Activated B cell treated with CpG ODN at 0.5 μM for 24 hours (primary cell): Measurements from ENCODE around the gene PSMB10. TPM values are rescaled to one million over a fixed set of nuclear protein-coding genes. Genes with fewer than 3 reads are reported as not detected.

Source experiments
- ATAC-seq: fragments of 200-7000 bp; cut with Tn5 transposase; one replicate; pipeline ENCODE4 v1.10.0; 2021; ENCODE audit warnings: low read depth, mild to moderate bottlenecking, moderate library complexity
- CTCF ChIA-PET: fragments of 350-600 bp; sonication (Branson Sonifier 250); formaldehyde crosslinking; loops from one replicate; lab custom pipeline; 2021; ENCODE audit warnings: antibody characterized with exemption; lab: Charles Lee
- POLR2A ChIA-PET: fragments of 350-600 bp; sonication (Branson Sonifier 250); formaldehyde crosslinking; loops from one replicate; lab custom pipeline; 2021; ENCODE audit warnings: antibody characterized with exemption; lab: Charles Lee
- DNase-seq: peaks from one replicate; pipeline ENCODE4 v3.0.0; 2022
- H3K27ac Mint-ChIP-seq: one replicate; pipeline ENCODE4 v1.8.0; 2020; ENCODE audit warnings: mixed read lengths
- H3K27me3 Mint-ChIP-seq: one replicate; pipeline ENCODE4 v1.8.0; 2021; ENCODE audit warnings: mixed read lengths
- H3K36me3 Mint-ChIP-seq: one replicate; pipeline ENCODE4 v1.8.0; 2021; ENCODE audit warnings: low read depth, mixed read lengths
- H3K4me1 Mint-ChIP-seq: one replicate; pipeline ENCODE4 v1.8.0; 2021; ENCODE audit warnings: mixed read lengths
- H3K4me3 Mint-ChIP-seq: one replicate; pipeline ENCODE4 v1.8.0; 2020; ENCODE audit warnings: mild to moderate bottlenecking, mixed read lengths
- H3K9me3 Mint-ChIP-seq: one replicate; pipeline ENCODE4 v1.8.0; 2020; ENCODE audit warnings: mixed read lengths
- intact Hi-C: fragments of 100-400 bp; cut with micrococcal nuclease; formaldehyde crosslinking; loops from one replicate; pipeline ENCODE4 v1.15.1; 2024
- total RNA-seq: library from RNA; stranded (reverse); gene quantifications from 2 replicates; pipeline ENCODE4 v1.2.3, GENCODE V29; 2022
- TF ChIP-seq, protein P1 (sequence below): fragments of 200-600 bp; IDR thresholded peaks from one replicate; pipeline ENCODE4 v1.8.0; 2022; ENCODE audit warnings: antibody characterized with exemption, mild to moderate bottlenecking

Gene PSMB10
- total RNA-seq, 1 donor from 2014 or later = 202 TPM

DNA sequence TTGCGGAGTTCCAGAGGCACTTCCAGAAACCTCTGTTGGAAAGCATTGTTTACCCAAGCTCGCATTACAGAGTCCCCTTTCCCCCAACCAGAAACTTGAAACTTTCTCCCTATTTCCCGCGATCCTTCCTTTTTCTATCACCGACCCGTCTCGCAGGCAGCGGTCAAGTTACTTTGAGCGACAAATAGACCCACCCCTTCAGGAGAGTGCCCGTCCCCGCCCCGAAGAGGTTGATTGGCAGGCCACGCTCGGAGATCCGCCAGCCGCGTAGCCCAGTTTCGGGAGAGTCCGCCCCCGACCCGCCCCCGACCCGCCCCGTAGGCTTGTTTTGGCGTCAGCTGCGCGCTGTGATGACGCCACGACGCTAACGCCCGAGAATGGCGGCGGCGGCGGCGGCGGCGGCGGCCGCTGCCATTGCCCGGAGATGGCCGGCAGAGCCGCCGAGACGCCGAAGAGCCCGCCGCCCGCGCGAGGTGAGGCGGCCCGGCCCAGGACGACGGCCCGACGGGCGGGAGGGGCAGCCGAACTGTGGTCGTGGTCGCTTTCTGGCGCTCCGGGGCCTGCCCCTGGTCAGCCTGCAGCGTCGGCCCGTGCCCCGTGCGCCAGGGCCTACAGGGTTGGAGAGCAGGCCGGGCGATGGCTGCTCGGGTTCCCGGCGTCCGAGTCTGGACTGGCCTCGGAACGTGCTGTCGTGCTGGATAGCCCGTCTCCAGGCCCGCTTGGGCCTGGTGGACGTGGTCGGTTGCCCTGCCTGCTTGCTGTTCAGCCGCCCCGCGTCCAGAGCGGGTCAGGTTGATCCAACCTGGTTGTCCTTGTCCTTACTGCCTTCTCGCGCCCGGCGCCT is 43.5 kb downstream of the PSMB10 start, which contains the start of gene PSKH1:
Gene PSKH1 (plus strand): TSS at position 356 of the 844 bp plus-strand sequence. CDS start 15,496 bp downstream, outside the sequence.
- Mint-ChIP-seq H3K4me1 (peaks cover 31% of the 10 kb centered on the region), H3K27ac (peak within 1 kb of the TSS; percentile 86), H3K36me3 (peaks cover 8% of the 10 kb centered on the region), H3K27me3 (no peaks in the 10 kb centered on the region), H3K4me3 (peak within 1 kb of the TSS; percentile 94), H3K9me3 (no peaks in the 10 kb centered on the region)
- DNase-seq (peak; percentile 80), ATAC-seq (peak; percentile 99)
- TF ChIP-seq, protein P1, sequence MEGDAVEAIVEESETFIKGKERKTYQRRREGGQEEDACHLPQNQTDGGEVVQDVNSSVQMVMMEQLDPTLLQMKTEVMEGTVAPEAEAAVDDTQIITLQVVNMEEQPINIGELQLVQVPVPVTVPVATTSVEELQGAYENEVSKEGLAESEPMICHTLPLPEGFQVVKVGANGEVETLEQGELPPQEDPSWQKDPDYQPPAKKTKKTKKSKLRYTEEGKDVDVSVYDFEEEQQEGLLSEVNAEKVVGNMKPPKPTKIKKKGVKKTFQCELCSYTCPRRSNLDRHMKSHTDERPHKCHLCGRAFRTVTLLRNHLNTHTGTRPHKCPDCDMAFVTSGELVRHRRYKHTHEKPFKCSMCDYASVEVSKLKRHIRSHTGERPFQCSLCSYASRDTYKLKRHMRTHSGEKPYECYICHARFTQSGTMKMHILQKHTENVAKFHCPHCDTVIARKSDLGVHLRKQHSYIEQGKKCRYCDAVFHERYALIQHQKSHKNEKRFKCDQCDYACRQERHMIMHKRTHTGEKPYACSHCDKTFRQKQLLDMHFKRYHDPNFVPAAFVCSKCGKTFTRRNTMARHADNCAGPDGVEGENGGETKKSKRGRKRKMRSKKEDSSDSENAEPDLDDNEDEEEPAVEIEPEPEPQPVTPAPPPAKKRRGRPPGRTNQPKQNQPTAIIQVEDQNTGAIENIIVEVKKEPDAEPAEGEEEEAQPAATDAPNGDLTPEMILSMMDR = no peak
- ChIA-PET CTCF (interaction anchor here (0.6 to 1.6 kb wide), 3 partner anchors 9 to 141 kb away, joined by 3 to 8 read pairs (median 3); no protein-coding TSS in a partner anchor), POLR2A (interaction anchor here (0.6 to 1.9 kb wide), 9 partner anchors 20 to 371 kb away, joined by 3 to 15 read pairs (median 3); partner anchors contain the start of genes DDX28, DUS2, GFOD2 and NFATC3)
- intact Hi-C loops = loop anchor here (1.0 to 2.0 kb wide), 8 partner anchors 20 to 192 kb away; partner anchors contain the start of genes DDX28, DUS2, EDC4 and NFATC3

DNA sequence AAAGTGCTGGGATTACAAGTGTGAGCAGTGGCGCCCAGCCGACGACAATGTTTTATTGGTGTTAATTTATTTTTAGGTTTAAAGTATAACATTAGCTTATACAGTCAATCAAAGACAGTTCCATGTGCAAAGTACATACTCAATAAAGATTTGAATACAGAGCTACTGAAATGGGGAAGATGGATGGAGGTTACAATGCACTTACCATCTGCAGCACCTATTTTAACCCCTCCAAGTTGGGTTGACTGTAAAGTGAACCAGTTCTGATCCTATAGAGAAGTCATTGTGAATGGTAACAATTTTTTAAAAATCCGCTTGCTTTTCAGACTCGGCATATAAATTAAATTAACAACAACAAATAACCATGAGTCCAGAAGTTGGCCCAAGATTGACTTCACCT is 44.3 kb downstream of the PSMB10 start:
- TF ChIP-seq, protein P1 = no peak
- intact Hi-C loops = loop anchor here (2.0 kb wide), 3 partner anchors 20 to 192 kb away; partner anchors contain the start of genes EDC4, NFATC3 and SLC12A4
- Mint-ChIP-seq H3K36me3 (peaks cover 8% of the 10 kb centered on the region), H3K27ac (peak overlapping the region; percentile 77), H3K9me3 (no peaks in the 10 kb centered on the region), H3K4me1 (peaks cover 28% of the 10 kb centered on the region), H3K4me3 (peak overlapping the region; percentile 84), H3K27me3 (no peaks in the 10 kb centered on the region)
- POLR2A ChIA-PET = interaction anchor here (0.6 to 1.9 kb wide), 7 partner anchors 19 to 370 kb away, joined by 3 to 15 read pairs (median 3); partner anchors contain the start of genes GFOD2, NFATC3, PSMB10 and RANBP10
- DNase-seq (no peak), ATAC-seq (no peak)
- CTCF ChIA-PET = interaction anchor here (0.6 to 1.6 kb wide), 3 partner anchors 8 to 165 kb away, joined by 3 to 8 read pairs (median 3); no protein-coding TSS in a partner anchor

GRCh38 chr16:67888331-67888730 is 48.3 kb downstream of the PSMB10 start:
- TF ChIP-seq, protein P1 = no peak
- POLR2A ChIA-PET = interaction anchor here (0.9 to 1.1 kb wide), 2 partner anchors 36 to 54 kb away, joined by 3 to 4 read pairs; no protein-coding TSS in a partner anchor
- CTCF ChIA-PET = interaction anchor here (0.8 to 1.3 kb wide), 2 partner anchors 48 to 152 kb away, joined by 3 read pairs; partner anchors contain the start of gene PSMB10
- Mint-ChIP-seq H3K36me3 (peaks cover 24% of the 10 kb centered on the region), H3K27me3 (no peaks in the 10 kb centered on the region), H3K4me3 (no peak overlapping the region), H3K4me1 (peaks cover 6% of the 10 kb centered on the region), H3K27ac (no peak overlapping the region), H3K9me3 (no peaks in the 10 kb centered on the region)
- intact Hi-C loops = no loop called here
- ATAC-seq (no peak), DNase-seq (no peak)

- no peak for ATAC-seq
- ChIA-PET POLR2A (no interaction called here), CTCF (interaction anchor here (1.0 to 5.8 kb wide), 4 partner anchors 39 to 154 kb away, joined by 3 to 79 read pairs (median 4); no protein-coding TSS in a partner anchor)
- no peaks in the 10 kb centered on the region for H3K27me3 Mint-ChIP-seq
- no peak overlapping the region for H3K27ac Mint-ChIP-seq
- H3K4me1 Mint-ChIP-seq = no peaks in the 10 kb centered on the region
- DNase-seq = no peak
- H3K4me3 Mint-ChIP-seq = no peak overlapping the region
- TF ChIP-seq, protein P1 = no peak
- intact Hi-C loops = no loop called here
- H3K36me3 Mint-ChIP-seq = peaks cover 42% of the 10 kb centered on the region
- no peaks in the 10 kb centered on the region for H3K9me3 Mint-ChIP-seq
Observed at GRCh38 chr16:67886387-67886786, 50.3 kb downstream of the PSMB10 start.
